ENCODE results near the gene RING1.

RING1 gene

DNA sequence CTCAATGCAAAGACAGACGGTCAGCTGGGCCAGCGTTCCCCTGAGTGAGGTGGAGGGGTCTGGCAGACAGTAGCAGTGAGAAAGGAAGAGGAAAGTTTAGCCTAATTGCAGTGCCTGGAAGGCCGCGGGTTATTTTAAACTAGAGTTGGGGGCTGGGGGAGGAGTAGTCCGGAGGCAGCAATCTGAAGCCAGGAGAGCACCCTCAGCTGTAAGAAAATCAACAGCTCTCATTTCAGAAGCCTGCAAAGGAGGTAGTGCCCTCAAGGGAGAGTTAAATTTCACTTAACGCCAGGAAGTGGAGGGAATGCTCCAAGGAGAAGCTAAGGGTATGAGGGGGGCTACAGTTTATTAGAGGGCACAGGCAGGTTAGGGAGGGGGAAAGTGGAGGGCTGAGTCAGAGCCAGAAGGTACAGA is 26.9 kb downstream of the RING1 start:
- DNase-seq (ENCODE audit: low spot score): no peak
- TF ChIP-seq, protein P1, sequence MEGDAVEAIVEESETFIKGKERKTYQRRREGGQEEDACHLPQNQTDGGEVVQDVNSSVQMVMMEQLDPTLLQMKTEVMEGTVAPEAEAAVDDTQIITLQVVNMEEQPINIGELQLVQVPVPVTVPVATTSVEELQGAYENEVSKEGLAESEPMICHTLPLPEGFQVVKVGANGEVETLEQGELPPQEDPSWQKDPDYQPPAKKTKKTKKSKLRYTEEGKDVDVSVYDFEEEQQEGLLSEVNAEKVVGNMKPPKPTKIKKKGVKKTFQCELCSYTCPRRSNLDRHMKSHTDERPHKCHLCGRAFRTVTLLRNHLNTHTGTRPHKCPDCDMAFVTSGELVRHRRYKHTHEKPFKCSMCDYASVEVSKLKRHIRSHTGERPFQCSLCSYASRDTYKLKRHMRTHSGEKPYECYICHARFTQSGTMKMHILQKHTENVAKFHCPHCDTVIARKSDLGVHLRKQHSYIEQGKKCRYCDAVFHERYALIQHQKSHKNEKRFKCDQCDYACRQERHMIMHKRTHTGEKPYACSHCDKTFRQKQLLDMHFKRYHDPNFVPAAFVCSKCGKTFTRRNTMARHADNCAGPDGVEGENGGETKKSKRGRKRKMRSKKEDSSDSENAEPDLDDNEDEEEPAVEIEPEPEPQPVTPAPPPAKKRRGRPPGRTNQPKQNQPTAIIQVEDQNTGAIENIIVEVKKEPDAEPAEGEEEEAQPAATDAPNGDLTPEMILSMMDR (IDR thresholded peaks at IDR 0.05; ENCODE audit: borderline replicate concordance, control extremely low read depth, extremely low read depth, insufficient read depth, missing control alignments): no peak
- in situ Hi-C loops (cut with MboI; ENCODE audit: low sequenced_read_pairs, unreplicated experiment): loop anchor here (25.0 kb wide), 1 partner anchor 223 kb away; the partner anchor contains the start of gene HLA-DOA

DNA sequence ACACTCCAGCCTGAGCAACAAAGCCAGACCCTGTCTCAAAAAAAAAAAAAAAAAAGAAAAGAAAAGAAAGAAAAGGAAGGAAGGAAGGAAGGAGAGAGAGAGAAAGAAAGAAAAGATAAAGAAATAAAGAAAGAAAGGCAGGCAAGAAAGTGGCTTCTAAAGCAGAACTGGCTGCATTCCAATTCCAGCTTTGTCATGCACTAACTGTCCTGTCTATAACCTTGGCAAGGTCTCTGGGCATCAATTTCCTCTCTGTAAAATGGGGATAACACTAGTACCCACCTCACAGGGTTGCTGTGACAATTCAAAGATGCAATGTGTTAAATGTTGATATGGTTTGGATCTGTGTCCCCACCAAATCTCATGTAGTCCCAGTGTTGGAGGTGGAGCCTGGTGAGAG is 28.0 kb downstream of the RING1 start:
- no peak for DNase-seq (ENCODE audit: low spot score)
- in situ Hi-C loops (cut with MboI; ENCODE audit: low sequenced_read_pairs, unreplicated experiment): loop anchor here (25.0 kb wide), 1 partner anchor 224 kb away; the partner anchor contains the start of gene HLA-DOA
- TF ChIP-seq, protein P1 (IDR thresholded peaks at IDR 0.05; ENCODE audit: borderline replicate concordance, control extremely low read depth, extremely low read depth, insufficient read depth, missing control alignments): no peak

DNA sequence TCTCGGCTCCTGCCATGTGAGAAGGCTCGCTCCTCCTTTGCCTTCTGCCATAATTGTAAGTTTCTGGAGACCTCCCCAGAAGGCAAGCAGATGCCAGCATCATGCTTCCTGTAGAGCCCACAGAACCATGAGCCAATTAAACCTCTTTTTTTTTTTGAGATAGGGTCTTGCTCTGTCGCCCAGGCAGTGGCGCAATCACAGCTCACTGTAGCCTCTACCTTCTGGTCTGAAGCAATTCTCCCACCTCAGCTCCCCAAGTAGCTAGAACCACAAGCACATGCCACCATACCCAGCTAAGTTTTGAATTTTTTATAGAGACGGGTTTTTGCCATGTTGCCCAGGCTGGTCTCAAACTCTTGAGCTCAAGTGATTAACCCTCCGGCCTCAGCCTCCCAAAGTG is 28.6 kb downstream of the RING1 start:
- in situ Hi-C loops (cut with MboI; ENCODE audit: low sequenced_read_pairs, unreplicated experiment): loop anchor here (25.0 kb wide), 1 partner anchor 225 kb away; the partner anchor contains the start of gene HLA-DOA

DNA sequence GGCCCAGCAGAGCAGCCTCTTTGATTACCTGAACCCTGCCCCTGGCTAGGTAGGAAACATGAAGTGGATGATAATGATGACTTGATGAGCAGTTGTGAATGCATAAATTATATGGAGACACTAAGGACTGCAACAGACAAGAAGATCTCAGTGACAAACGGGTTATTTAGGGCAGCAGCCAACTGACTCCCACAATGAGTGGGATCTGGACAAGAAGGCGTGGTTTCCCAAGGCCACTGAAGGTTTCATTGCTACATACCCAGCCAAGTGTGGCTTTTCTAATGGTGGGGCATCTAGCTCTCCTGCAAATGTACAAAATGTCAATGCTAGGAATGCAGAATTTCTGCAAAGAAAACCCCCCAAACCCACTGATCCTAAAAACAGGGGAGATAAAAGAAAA is 29.4 kb downstream of the RING1 start:
- no peak for DNase-seq (ENCODE audit: low spot score)
- TF ChIP-seq, protein P1 (IDR thresholded peaks at IDR 0.05; ENCODE audit: borderline replicate concordance, control extremely low read depth, extremely low read depth, insufficient read depth, missing control alignments): no peak
- in situ Hi-C loops (cut with MboI; ENCODE audit: low sequenced_read_pairs, unreplicated experiment): loop anchor here (25.0 kb wide), 1 partner anchor 225 kb away; the partner anchor contains the start of gene HLA-DOA

More for the DNA sequence above, 28.6 kb downstream of the RING1 start:
- TF ChIP-seq, protein P1 (IDR thresholded peaks at IDR 0.05; ENCODE audit: borderline replicate concordance, control extremely low read depth, extremely low read depth, insufficient read depth, missing control alignments): no peak
- DNase-seq (ENCODE audit: low spot score): no peak

DNA sequence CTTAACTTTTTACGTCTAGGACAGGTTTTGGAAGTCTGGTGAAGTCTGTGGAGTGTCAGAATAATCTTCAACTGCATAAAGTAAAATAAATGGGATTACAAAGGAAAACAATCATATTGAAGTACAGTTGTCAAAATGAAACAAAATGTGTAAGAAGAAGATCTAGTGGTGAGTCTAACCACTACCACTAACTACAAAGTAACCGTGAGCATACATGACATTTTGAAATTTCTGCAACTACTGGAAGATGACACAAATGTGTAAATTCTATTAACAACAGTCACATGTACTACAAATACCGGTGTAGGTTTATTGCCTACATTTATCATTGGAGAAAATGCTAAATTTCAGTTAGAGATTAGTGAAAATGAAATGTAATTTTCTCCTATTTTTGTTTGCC is 33.7 kb downstream of the RING1 start:
- no peak for DNase-seq (ENCODE audit: low spot score)
- TF ChIP-seq, protein P1 (IDR thresholded peaks at IDR 0.05; ENCODE audit: borderline replicate concordance, control extremely low read depth, extremely low read depth, insufficient read depth, missing control alignments): no peak
- in situ Hi-C loops (cut with MboI; ENCODE audit: low sequenced_read_pairs, unreplicated experiment): loop anchor here (25.0 kb wide), 1 partner anchor 230 kb away; the partner anchor contains the start of gene HLA-DOA

DNA sequence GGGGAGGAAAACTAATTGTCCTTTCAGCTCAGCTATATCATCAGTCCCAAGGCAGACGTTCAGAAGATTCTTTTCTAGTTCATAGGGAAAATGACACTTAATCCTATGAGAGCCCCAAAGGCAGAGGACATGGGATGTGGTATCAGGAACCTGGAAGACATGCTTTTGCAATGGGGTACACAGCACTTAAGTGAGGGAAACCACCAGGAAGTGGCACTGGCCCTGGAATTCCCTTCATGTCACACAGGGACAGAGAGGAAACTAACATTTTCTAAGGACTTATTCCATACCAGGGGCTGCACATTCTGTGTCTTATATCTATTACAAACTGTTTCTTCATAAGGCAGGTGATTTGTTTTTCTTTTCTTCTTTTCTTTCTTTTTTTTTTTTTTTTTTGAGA is 35.2 kb downstream of the RING1 start:
- in situ Hi-C loops (cut with MboI; ENCODE audit: low sequenced_read_pairs, unreplicated experiment): loop anchor here (25.0 kb wide), 1 partner anchor 231 kb away; the partner anchor contains the start of gene HLA-DOA
- TF ChIP-seq, protein P1 (IDR thresholded peaks at IDR 0.05; ENCODE audit: borderline replicate concordance, control extremely low read depth, extremely low read depth, insufficient read depth, missing control alignments): no peak
- no peak for DNase-seq (ENCODE audit: low spot score)
